Mesenchymal stem cell (in vitro differentiated cells and primary cell): ENCODE data around the gene ZNF319.

Experiments
- DNase-seq: peaks from one replicate; pipeline ENCODE4 v3.0.0-alpha.2; 2013
- H2AFZ ChIP-seq: one replicate; pipeline ENCODE4 v1.6.1; 2013; ENCODE audit warnings: low read depth, mild to moderate bottlenecking, control low read depth, inconsistent platforms, low read length, moderate library complexity
- H2AK5ac ChIP-seq: 2 replicates; pipeline ENCODE4 v1.6.1; 2013; ENCODE audit warnings: low read length, moderate library complexity, mild to moderate bottlenecking, inconsistent platforms; ENCODE audit not compliant: severe bottlenecking
- H2BK120ac ChIP-seq: one replicate; pipeline ENCODE4 v1.6.1; 2013; ENCODE audit warnings: low read depth, mild to moderate bottlenecking, inconsistent platforms, low read length, moderate library complexity
- H2BK12ac ChIP-seq, 2 experiments: one replicate each; pipeline ENCODE4 v1.6.1; 2013; ENCODE audit warnings: inconsistent platforms in 2 of 2, low read length in 2 of 2, mild to moderate bottlenecking in 2 of 2, moderate library complexity in 2 of 2, control low read depth in 1 of 2
- H2BK15ac ChIP-seq: one replicate; pipeline ENCODE4 v1.6.1; 2013; ENCODE audit warnings: mild to moderate bottlenecking, low read depth, inconsistent platforms; ENCODE audit not compliant: poor library complexity, severe bottlenecking
- H2BK5ac ChIP-seq: 2 replicates; pipeline ENCODE4 v1.6.1; 2013; ENCODE audit warnings: low read depth, mild to moderate bottlenecking, low read length, control low read depth, inconsistent platforms; ENCODE audit not compliant: poor library complexity, severe bottlenecking
- H3K14ac ChIP-seq, 2 experiments: one replicate each; pipeline ENCODE4 v1.6.1; 2013; ENCODE audit warnings: inconsistent platforms in 2 of 2, low read length in 2 of 2, control low read depth in 1 of 2, mild to moderate bottlenecking in 1 of 2, moderate library complexity in 1 of 2
- H3K18ac ChIP-seq, 2 experiments: one replicate each; pipeline ENCODE4 v1.6.1; 2013; ENCODE audit warnings: inconsistent platforms in 2 of 2, low read length in 2 of 2, control low read depth in 1 of 2, low read depth in 1 of 2, mild to moderate bottlenecking in 1 of 2
- H3K23ac ChIP-seq, 2 experiments: one replicate each; pipeline ENCODE4 v1.6.1; 2013; ENCODE audit warnings: inconsistent platforms in 2 of 2, low read length in 2 of 2, mild to moderate bottlenecking in 2 of 2, moderate library complexity in 2 of 2, control low read depth in 1 of 2
- H3K27ac ChIP-seq: 2 replicates; pipeline ENCODE4 v1.5.1; 2013; ENCODE audit warnings: mild to moderate bottlenecking, moderate library complexity, low read length, control low read depth, inconsistent platforms; ENCODE audit not compliant: poor library complexity, severe bottlenecking
- H3K27me3 ChIP-seq, 2 experiments: 2 replicates each; pipeline versions ENCODE4 v1.6.1 to v1.7.0; 2013; ENCODE audit warnings: low read length in 2 of 2, mild to moderate bottlenecking in 2 of 2, moderate library complexity in 2 of 2, control low read depth in 1 of 2, inconsistent platforms in 1 of 2; ENCODE audit not compliant: control insufficient read depth in 1 of 2, insufficient read depth in 1 of 2
- H3K36me3 ChIP-seq, 2 experiments: 2 replicates each; pipeline versions ENCODE4 v1.6.1 to v1.7.0; 2013; ENCODE audit warnings: low read length in 2 of 2, control low read depth in 1 of 2, inconsistent platforms in 1 of 2, low read depth in 1 of 2, mild to moderate bottlenecking in 1 of 2; ENCODE audit not compliant: insufficient read depth in 2 of 2, control insufficient read depth in 1 of 2
- H3K4ac ChIP-seq, 2 experiments: one replicate each; pipeline ENCODE4 v1.6.1; 2013; ENCODE audit warnings: inconsistent platforms in 2 of 2, low read length in 2 of 2, mild to moderate bottlenecking in 2 of 2, moderate library complexity in 2 of 2, control low read depth in 1 of 2, low read depth in 1 of 2
- H3K4me1 ChIP-seq: 2 replicates; pipeline ENCODE4 v1.6.1; 2013; ENCODE audit warnings: low read depth, low read length, control low read depth; ENCODE audit not compliant: control insufficient read depth, insufficient read depth
- H3K4me2 ChIP-seq: 2 replicates; pipeline ENCODE4 v1.6.1; 2013; ENCODE audit warnings: low read length, mild to moderate bottlenecking, inconsistent platforms; ENCODE audit not compliant: poor library complexity, severe bottlenecking
- H3K4me3 ChIP-seq, 2 experiments: 2 replicates each; pipeline versions ENCODE4 v1.5.1 to v1.7.0; 2013; ENCODE audit warnings: low read length in 2 of 2, mild to moderate bottlenecking in 2 of 2, control low read depth in 1 of 2, low read depth in 1 of 2; ENCODE audit not compliant: insufficient read depth in 1 of 2
- H3K79me1 ChIP-seq: replicated peaks from 2 replicates; pipeline ENCODE4 v1.6.1; 2013; ENCODE audit warnings: mild to moderate bottlenecking, control low read depth, low read length, inconsistent platforms; ENCODE audit not compliant: poor library complexity, severe bottlenecking
- H3K9ac ChIP-seq: 2 replicates; pipeline ENCODE4 v1.7.0; 2013; ENCODE audit warnings: mild to moderate bottlenecking, low read length, moderate library complexity
- H3K9me3 ChIP-seq: 2 replicates; pipeline ENCODE4 v1.7.0; 2013; ENCODE audit warnings: mild to moderate bottlenecking, low read length; ENCODE audit not compliant: control insufficient read depth
- H4K8ac ChIP-seq: one replicate; pipeline ENCODE4 v1.6.1; 2013; ENCODE audit warnings: inconsistent platforms, mild to moderate bottlenecking, low read length, moderate library complexity
- H4K91ac ChIP-seq: one replicate; pipeline ENCODE4 v1.6.1; 2013; ENCODE audit warnings: mild to moderate bottlenecking, low read length, inconsistent platforms
- WGBS: methylation state at CpG from one replicate; pipeline ENCODE4 v1.1.7; 2013; ENCODE audit warnings: mixed read lengths; 5-methylcytosine and 5-hydroxymethylcytosine counted together

The ZNF319 gene

DNA sequence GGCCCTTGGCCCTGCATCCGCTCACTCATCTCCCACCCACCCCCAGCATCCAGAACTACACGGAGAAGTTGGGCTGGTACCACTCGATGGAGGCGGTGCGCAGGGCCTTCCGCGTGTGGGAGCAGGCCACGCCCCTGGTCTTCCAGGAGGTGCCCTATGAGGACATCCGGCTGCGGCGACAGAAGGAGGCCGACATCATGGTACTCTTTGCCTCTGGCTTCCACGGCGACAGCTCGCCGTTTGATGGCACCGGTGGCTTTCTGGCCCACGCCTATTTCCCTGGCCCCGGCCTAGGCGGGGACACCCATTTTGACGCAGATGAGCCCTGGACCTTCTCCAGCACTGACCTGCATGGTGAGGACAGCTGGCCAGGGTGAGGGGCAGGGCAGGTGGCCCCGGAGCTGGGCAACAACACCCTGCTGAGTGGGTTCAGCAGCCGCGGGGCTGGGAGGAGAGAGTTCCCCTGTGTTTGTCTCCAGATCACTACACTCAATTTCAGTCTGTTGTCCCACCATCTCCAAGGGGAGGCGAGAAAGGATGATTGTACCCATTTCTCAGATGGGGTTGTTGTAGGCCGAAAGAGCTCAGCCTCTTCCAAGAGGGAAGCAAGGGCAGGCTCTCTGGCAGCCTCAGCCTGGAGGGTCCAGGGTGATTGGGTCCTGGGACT, 39.5 kb upstream of the ZNF319 start:
- H2BK5ac ChIP-seq = no peak overlapping the region
- no peaks in the 10 kb centered on the region for H3K9me3 ChIP-seq
- H2AFZ ChIP-seq = no peak overlapping the region
- WGBS = 94% methylated on average over 25 of the region's 26 CpGs
- H3K27ac ChIP-seq = no peak overlapping the region
- no peak overlapping the region for H2BK120ac ChIP-seq
- H3K4me2 ChIP-seq = no peak overlapping the region
- no peak overlapping the region for H3K4me3 ChIP-seq
- no peak overlapping the region for H4K8ac ChIP-seq
- H2AK5ac ChIP-seq = no peak overlapping the region
- H3K14ac ChIP-seq = no peak overlapping the region
- H3K4ac ChIP-seq = no peak overlapping the region
- no peak for DNase-seq
- no peak overlapping the region for H2BK15ac ChIP-seq
- H3K79me1 ChIP-seq = no peaks in the 10 kb centered on the region
- no peak overlapping the region for H3K18ac ChIP-seq
- H3K9ac ChIP-seq = no peak overlapping the region
- no peak overlapping the region for H2BK12ac ChIP-seq
- H4K91ac ChIP-seq = no peak overlapping the region
- no peaks in the 10 kb centered on the region for H3K4me1 ChIP-seq
- peaks cover 0 to 67% of the 10 kb centered on the region in 2 experiments for H3K36me3 ChIP-seq
- no peak overlapping the region for H3K23ac ChIP-seq
- peaks cover 0 to 16% of the 10 kb centered on the region in 2 experiments for H3K27me3 ChIP-seq

DNA sequence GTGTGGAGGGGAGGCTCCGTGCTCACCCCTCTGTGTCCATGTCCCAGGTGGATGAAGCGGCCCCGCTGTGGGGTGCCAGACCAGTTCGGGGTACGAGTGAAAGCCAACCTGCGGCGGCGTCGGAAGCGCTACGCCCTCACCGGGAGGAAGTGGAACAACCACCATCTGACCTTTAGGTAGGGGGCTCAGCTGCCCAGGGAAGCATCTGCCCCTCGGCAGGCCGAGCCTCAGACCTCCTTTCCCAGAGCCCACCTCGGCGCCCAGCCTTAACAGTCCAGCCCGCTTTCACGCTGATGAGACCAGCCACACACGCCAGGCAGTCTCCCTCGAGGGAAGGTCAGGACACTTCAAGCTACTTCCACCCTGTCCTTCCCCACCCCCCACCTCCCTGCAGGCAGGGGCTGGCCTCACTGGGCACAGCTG, 37.8 kb upstream of the ZNF319 start:
- H3K4me2 ChIP-seq = no peak overlapping the region
- no peak overlapping the region for H3K27ac ChIP-seq
- no peaks in the 10 kb centered on the region for H3K9me3 ChIP-seq
- peaks cover 0 to 24% of the 10 kb centered on the region in 2 experiments for H3K27me3 ChIP-seq
- H3K23ac ChIP-seq = no peak overlapping the region
- no peak overlapping the region for H2BK120ac ChIP-seq
- no peak overlapping the region for H3K4me3 ChIP-seq
- H2AFZ ChIP-seq = no peak overlapping the region
- no peak for DNase-seq
- peaks cover 2% of the 10 kb centered on the region for H3K79me1 ChIP-seq
- no peak overlapping the region for H3K4ac ChIP-seq
- no peak overlapping the region for H2AK5ac ChIP-seq
- no peak overlapping the region for H2BK5ac ChIP-seq
- no peak overlapping the region for H3K14ac ChIP-seq
- no peak overlapping the region for H4K8ac ChIP-seq
- no peak overlapping the region for H2BK12ac ChIP-seq
- H3K9ac ChIP-seq = no peak overlapping the region
- H4K91ac ChIP-seq = no peak overlapping the region
- WGBS = 90% methylated on average over 17 of the region's 20 CpGs
- no peak overlapping the region for H2BK15ac ChIP-seq
- no peak overlapping the region for H3K18ac ChIP-seq
- H3K4me1 ChIP-seq = peaks cover 2% of the 10 kb centered on the region
- peaks cover 0 to 55% of the 10 kb centered on the region in 2 experiments for H3K36me3 ChIP-seq

DNA sequence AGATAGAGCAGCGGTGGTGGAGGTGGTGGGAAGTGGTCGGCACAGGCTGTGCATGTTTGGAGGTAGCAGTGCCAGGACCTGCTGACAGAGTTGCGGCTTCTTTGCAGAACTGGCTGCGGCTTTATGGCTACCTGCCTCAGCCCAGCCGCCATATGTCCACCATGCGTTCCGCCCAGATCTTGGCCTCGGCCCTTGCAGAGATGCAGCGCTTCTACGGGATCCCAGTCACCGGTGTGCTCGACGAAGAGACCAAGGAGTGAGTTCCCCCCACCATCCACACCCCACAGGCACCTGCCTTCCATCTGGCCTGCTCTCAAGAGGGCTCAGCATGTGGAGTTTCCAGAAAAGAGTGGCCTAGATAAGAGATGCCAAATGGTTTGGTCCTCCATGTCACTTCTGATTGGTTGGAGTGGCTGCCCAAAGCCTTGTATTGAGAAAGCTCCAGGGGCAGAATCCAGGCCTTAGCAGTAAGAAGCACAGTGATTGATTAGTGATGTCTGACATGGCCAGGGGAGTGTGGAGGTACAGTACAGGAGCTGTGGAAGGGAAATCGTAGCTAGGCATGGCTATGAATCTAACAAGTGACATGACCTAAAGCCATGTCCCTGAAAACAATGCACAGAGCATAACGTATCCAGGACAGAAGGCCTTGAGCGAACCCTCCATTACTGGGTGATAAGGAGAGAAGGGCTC, 37.0 kb upstream of the ZNF319 start:
- H4K91ac ChIP-seq = no peak overlapping the region
- no peak overlapping the region for H3K4me3 ChIP-seq
- no peak overlapping the region for H3K4ac ChIP-seq
- no peak overlapping the region for H3K18ac ChIP-seq
- DNase-seq = no peak
- no peak overlapping the region for H2BK12ac ChIP-seq
- H2AK5ac ChIP-seq = no peak overlapping the region
- peaks cover 4% of the 10 kb centered on the region for H3K79me1 ChIP-seq
- H2BK120ac ChIP-seq = no peak overlapping the region
- H2BK15ac ChIP-seq = no peak overlapping the region
- H3K14ac ChIP-seq = no peak overlapping the region
- no peak overlapping the region for H3K9ac ChIP-seq
- H3K27me3 ChIP-seq = peaks cover 0 to 27% of the 10 kb centered on the region in 2 experiments
- H2AFZ ChIP-seq = no peak overlapping the region
- peaks cover 0 to 48% of the 10 kb centered on the region in 2 experiments for H3K36me3 ChIP-seq
- peaks cover 8% of the 10 kb centered on the region for H3K4me1 ChIP-seq
- H3K9me3 ChIP-seq = no peaks in the 10 kb centered on the region
- H2BK5ac ChIP-seq = no peak overlapping the region
- no peak overlapping the region for H3K27ac ChIP-seq
- H4K8ac ChIP-seq = no peak overlapping the region
- no peak overlapping the region for H3K4me2 ChIP-seq
- no peak overlapping the region for H3K23ac ChIP-seq
- WGBS = 98% methylated on average over 14 of the region's 16 CpGs

DNA sequence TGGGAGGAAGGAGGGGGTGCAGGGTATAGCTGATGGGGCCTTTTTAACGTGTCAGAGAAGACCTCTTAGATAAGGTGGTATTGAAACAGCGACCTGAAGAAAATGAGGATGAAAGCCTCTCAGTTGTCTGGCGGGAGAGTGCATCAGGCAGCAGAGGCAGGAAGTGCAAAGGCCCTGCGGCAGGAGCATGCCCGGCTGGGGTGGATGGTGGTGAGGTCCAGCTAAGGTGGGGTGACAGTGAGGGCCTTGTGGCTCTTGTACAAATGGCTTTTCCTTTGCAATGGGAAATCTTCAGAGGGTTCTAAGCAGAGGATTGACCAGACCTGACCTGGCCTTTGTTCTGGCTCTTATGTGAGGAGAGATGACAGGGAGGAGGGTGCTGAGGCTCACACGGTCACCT, 36.5 kb upstream of the ZNF319 start:
- no peak overlapping the region for H3K23ac ChIP-seq
- H4K8ac ChIP-seq = no peak overlapping the region
- H2BK15ac ChIP-seq = no peak overlapping the region
- no peak overlapping the region for H3K9ac ChIP-seq
- H3K27ac ChIP-seq = no peak overlapping the region
- no peak overlapping the region for H3K14ac ChIP-seq
- no peak for DNase-seq
- H3K4me1 ChIP-seq = peaks cover 10% of the 10 kb centered on the region
- peaks cover 4% of the 10 kb centered on the region for H3K79me1 ChIP-seq
- no peak overlapping the region for H2AFZ ChIP-seq
- no peak overlapping the region for H3K4me2 ChIP-seq
- H2BK12ac ChIP-seq = no peak overlapping the region
- H2BK120ac ChIP-seq = no peak overlapping the region
- 91% methylated on average over 6 of the region's 6 CpGs for WGBS
- no peaks in the 10 kb centered on the region for H3K9me3 ChIP-seq
- no peak overlapping the region for H3K4ac ChIP-seq
- peaks cover 0 to 42% of the 10 kb centered on the region in 2 experiments for H3K36me3 ChIP-seq
- no peak overlapping the region for H4K91ac ChIP-seq
- no peak overlapping the region for H2AK5ac ChIP-seq
- H2BK5ac ChIP-seq = no peak overlapping the region
- H3K18ac ChIP-seq = no peak overlapping the region
- peaks cover 0 to 27% of the 10 kb centered on the region in 2 experiments for H3K27me3 ChIP-seq
- H3K4me3 ChIP-seq = no peak overlapping the region
